Tibial artery (tissue), 4 donors: ENCODE results near the gene DTNB.
"Not testable (repeated sequence)": the region's sequence is repeated elsewhere in the genome, so short reads cannot be mapped to it uniquely, and the experiment has no call there.

Experiments
- DNase-seq, 2 donors: peaks; one replicate each; pipeline ENCODE4 v3.0.0-alpha.2; 2019
- H3K27ac ChIP-seq, 2 donors: fragments of 200-600 bp; sonication (generic) in 1 of 2; 1 replicate in 1 of 2; 2 replicates in 1 of 2; pipeline ENCODE4 v1.5.1; 2018 to 2019; ENCODE audit warnings: mild to moderate bottlenecking in 1 of 2
- H3K27me3 ChIP-seq, 2 donors: fragments of 200-600 bp; sonication (generic) in 1 of 2; one replicate each; pipeline versions ENCODE4 v1.5.1 to v1.6.0; 2016 to 2019
- H3K36me3 ChIP-seq, 3 donors: fragments of 200-600 bp; sonication (generic) in 2 of 3; one replicate each; pipeline ENCODE4 v1.5.1; 2016 to 2019; ENCODE audit warnings: mild to moderate bottlenecking in 2 of 3
- H3K4me1 ChIP-seq, 4 donors: fragments of 200-600 bp; sonication (generic) in 2 of 4; 1 replicate in 3 of 4; 2 replicates in 1 of 4; pipeline ENCODE4 v1.5.1; 2016 to 2019
- H3K4me3 ChIP-seq, 2 donors: fragments of 200-600 bp; sonication (generic) in 1 of 2; 1 replicate in 1 of 2; 2 replicates in 1 of 2; pipeline ENCODE4 v1.5.1; 2018 to 2019; ENCODE audit warnings: mild to moderate bottlenecking in 2 of 2
- H3K9me3 ChIP-seq, 3 donors: fragments of 200-600 bp; sonication (generic) in 1 of 3; one replicate each; pipeline ENCODE4 v1.5.1; 2016 to 2019
- CTCF ChIP-seq, 2 experiments: fragments of 200-600 bp in 1 of 2; fragments of 450-650 bp in 1 of 2; IDR thresholded peaks; one replicate each; pipeline ENCODE4 v1.5.1; 2017 to 2019; ENCODE audit warnings: antibody characterized with exemption in 2 of 2, mild to moderate bottlenecking in 1 of 2, moderate library complexity in 1 of 2
- intact Hi-C: fragments of 100-400 bp; cut with DNase I; formaldehyde crosslinking; loops from one replicate; pipeline ENCODE4 v1.15.0; 2023; ENCODE audit warnings: low total_unique reads

Gene DTNB

GRCh38 chr2:25711675-25712354, 38.4 kb upstream of the DTNB start:
- Histone ChIP-seq H3K4me3 (no peak overlapping the region), H3K27ac (no peak overlapping the region), H3K36me3 (no peaks in the 10 kb centered on the region), H3K27me3 (peaks cover 0 to 16% of the 10 kb centered on the region in 2 donors), H3K4me1 (peaks cover 0 to 4% (median 2%) of the 10 kb centered on the region in 4 donors), H3K9me3 (no peaks in the 10 kb centered on the region)
- DNase-seq: no peak
- no peak for TF ChIP-seq CTCF (IDR thresholded peaks at IDR 0.05)
- intact Hi-C loops: no loop called here

- Histone ChIP-seq H3K36me3 (no peaks in the 10 kb centered on the region), H3K27me3 (peaks cover 0 to 16% of the 10 kb centered on the region in 2 donors), H3K27ac (no peak overlapping the region), H3K9me3 (no peaks in the 10 kb centered on the region), H3K4me1 (peaks cover 0 to 4% (median 2%) of the 10 kb centered on the region in 4 donors), H3K4me3 (no peak overlapping the region)
- no peak for TF ChIP-seq CTCF (IDR thresholded peaks at IDR 0.05)
- intact Hi-C loops: no loop called here
- DNase-seq: no peak
These were observed 37.4 kb upstream of the DTNB start for GRCh38 chr2:25710750-25711149.

DNA sequence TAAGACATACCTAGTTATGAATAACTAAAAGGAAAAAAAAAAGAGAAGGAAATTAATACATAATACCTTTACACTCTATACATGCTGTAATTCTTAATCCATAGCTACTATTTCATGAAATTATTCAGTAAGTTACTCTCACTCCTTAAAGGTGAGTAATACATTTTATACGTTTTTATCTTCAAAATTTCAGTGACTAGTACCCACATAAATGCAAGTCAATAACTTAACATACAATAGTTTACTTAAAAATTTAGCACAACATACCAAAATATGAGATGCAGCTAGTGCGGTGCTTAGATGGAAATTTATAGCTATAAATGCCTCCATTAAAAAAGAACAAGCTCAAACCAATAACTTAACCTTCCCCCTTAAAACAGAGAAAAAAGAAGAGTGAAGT, 36.0 kb upstream of the DTNB start:
- no peak for TF ChIP-seq CTCF (IDR thresholded peaks at IDR 0.05)
- Histone ChIP-seq H3K36me3 (no peaks in the 10 kb centered on the region), H3K4me1 (peaks cover 0 to 4% (median 2%) of the 10 kb centered on the region in 4 donors), H3K27ac (no peak overlapping the region), H3K27me3 (peaks cover 0 to 16% of the 10 kb centered on the region in 2 donors), H3K4me3 (no peak overlapping the region), H3K9me3 (no peaks in the 10 kb centered on the region)
- no peak for DNase-seq
- intact Hi-C loops: no loop called here

DNA sequence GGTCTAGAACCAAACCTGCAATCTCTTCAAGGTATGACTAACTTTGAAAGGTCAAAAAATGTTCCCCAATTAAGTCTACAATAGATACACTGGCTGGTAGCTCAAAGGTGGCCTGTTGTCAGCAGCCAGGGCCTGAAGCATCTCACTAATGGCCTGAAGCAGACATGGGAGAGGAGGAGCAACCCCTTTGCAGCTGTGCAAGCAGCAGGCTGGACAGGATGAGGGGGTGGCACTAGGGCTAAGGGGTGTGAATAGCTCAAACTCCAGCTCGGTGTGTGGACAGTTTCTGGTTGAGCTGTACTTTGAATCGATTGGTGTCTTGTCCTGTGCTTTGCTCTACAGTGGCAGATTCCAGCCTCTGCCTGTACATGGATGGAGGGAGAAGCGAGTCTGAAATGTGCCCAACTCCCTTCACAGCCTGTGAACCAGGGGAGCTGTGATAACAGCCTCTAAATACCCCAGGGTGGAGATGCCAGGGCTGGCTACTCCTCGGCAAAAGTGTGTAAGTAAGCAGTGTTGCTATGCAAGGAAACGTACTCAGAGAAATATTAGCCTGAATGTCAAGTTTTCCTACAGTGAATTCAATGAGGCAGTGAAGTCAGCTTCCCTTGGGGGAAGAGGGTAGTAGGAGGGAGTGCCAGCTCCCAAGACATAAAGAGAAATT, 34.7 kb upstream of the DTNB start:
- no peak for DNase-seq
- no peak for TF ChIP-seq CTCF (IDR thresholded peaks at IDR 0.05)
- H3K27me3 ChIP-seq: peaks cover 0 to 16% of the 10 kb centered on the region in 2 donors
- no peak overlapping the region for H3K27ac ChIP-seq
- intact Hi-C loops: no loop called here
- peaks cover 0 to 4% (median 2%) of the 10 kb centered on the region in 4 donors for H3K4me1 ChIP-seq
- no peaks in the 10 kb centered on the region for H3K9me3 ChIP-seq
- no peaks in the 10 kb centered on the region for H3K36me3 ChIP-seq
- no peak overlapping the region for H3K4me3 ChIP-seq

- intact Hi-C loops, H3K4me3 ChIP-seq, H3K36me3 ChIP-seq, H3K9me3 ChIP-seq, H3K4me1 ChIP-seq, DNase-seq, H3K27ac ChIP-seq: not testable (repeated sequence)
- peaks cover 0 to 12% of the 10 kb centered on the region in 2 donors for H3K27me3 ChIP-seq
These were observed 32.2 kb upstream of the DTNB start for GRCh38 chr2:25705575-25705974.

DNA sequence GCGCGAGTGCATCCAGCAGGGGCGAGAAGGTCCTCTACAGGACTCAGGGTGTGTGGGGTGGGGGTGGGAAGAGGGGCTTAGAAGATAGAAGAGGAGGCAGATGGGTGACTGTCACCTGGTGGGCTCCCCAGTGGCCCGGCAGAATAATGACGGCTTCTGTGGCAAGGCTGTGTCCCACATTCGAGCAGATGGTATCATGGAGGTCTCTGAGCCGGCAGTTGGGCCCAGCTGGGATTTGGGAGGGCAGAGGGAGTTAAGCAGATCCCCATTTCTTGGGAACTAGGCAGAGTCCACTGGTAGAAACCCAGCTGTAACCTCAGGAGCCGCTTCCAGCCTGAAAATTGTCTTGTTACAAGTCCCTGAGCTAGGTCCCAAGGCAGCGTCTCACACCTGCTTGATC, 28.4 kb upstream of the DTNB start:
- no peak for TF ChIP-seq CTCF (IDR thresholded peaks at IDR 0.05)
- Histone ChIP-seq H3K27me3 (peaks cover 0 to 8% of the 10 kb centered on the region in 2 donors), H3K4me3 (no peak overlapping the region), H3K27ac (no peak overlapping the region), H3K4me1 (peaks cover 0 to 5% (median 0%) of the 10 kb centered on the region in 4 donors), H3K36me3 (no peaks in the 10 kb centered on the region), H3K9me3 (no peaks in the 10 kb centered on the region)
- intact Hi-C loops: no loop called here
- no peak for DNase-seq
